ENCODE results near the gene OPHN1. TPM values are rescaled to one million over a fixed set of nuclear protein-coding genes. Genes with fewer than 3 reads are reported as not detected.
"Not testable (repeated sequence)": the region's sequence is repeated elsewhere in the genome, so short reads cannot be mapped to it uniquely, and the experiment has no call there.

OPHN1 gene
- total RNA-seq, 2 experiments from 2014 or later: not detected

- no peak for TF ChIP-seq CTCF (IDR thresholded peaks at IDR 0.05)
- no peak for ATAC-seq (ENCODE audit: poor library complexity)
Measured at GRCh38 chrX:68273887-68274286, 159.4 kb downstream of the OPHN1 start.

GRCh38 chrX:68264793-68265192 is 168.5 kb downstream of the OPHN1 start:
- intact Hi-C loops (cut with DNase I, micrococcal nuclease); H3K9me3 Mint-ChIP-seq; H3K36me3 ChIP-seq (ENCODE audit: insufficient read depth, low read length); POLR2A ChIA-PET; H3K36me3 Mint-ChIP-seq (ENCODE audit: low read depth); CTCF ChIA-PET; H3K4me1 ChIP-seq (ENCODE audit: insufficient read depth, low read length); H3K27ac ChIP-seq (ENCODE audit: low read depth in 1 of 2, low read length in 2 of 2); H3K4me3 ChIP-seq (ENCODE audit: low read length); H3K4me1 Mint-ChIP-seq (ENCODE audit: low read depth); H3K27me3 Mint-ChIP-seq; H3K27ac Mint-ChIP-seq; ATAC-seq (ENCODE audit: poor library complexity); H3K27me3 ChIP-seq (ENCODE audit: control insufficient read depth in 1 of 2, insufficient read depth in 2 of 2, low read length in 2 of 2); H3K9me3 ChIP-seq (ENCODE audit: control insufficient read depth in 1 of 2, insufficient read depth in 1 of 2, low read length in 2 of 2); H3K4me3 Mint-ChIP-seq; DNase-seq: not testable (repeated sequence)

More at GRCh38 chrX:68273887-68274286, 159.4 kb downstream of the OPHN1 start:
- Histone ChIP-seq H3K27ac (ENCODE audit: low read depth in 1 of 2, low read length in 2 of 2) (no peak overlapping the region), H3K27me3 (ENCODE audit: control insufficient read depth in 1 of 2, insufficient read depth in 2 of 2, low read length in 2 of 2) (no peaks in the 10 kb centered on the region), H3K4me3 (ENCODE audit: low read length) (no peak overlapping the region), H3K9me3 (ENCODE audit: control insufficient read depth in 1 of 2, insufficient read depth in 1 of 2, low read length in 2 of 2) (no peaks in the 10 kb centered on the region), H3K36me3 (ENCODE audit: insufficient read depth, low read length) (no peaks in the 10 kb centered on the region), H3K4me1 (ENCODE audit: insufficient read depth, low read length) (no peaks in the 10 kb centered on the region)
- Mint-ChIP-seq H3K27ac (no peak overlapping the region), H3K27me3 (no peaks in the 10 kb centered on the region), H3K4me3 (no peak overlapping the region), H3K9me3 (no peaks in the 10 kb centered on the region), H3K36me3 (ENCODE audit: low read depth) (no peaks in the 10 kb centered on the region), H3K4me1 (ENCODE audit: low read depth) (no peaks in the 10 kb centered on the region)
- POLR2A ChIA-PET: no interaction called here
- intact Hi-C loops (cut with DNase I, micrococcal nuclease): no loop called here
- CTCF ChIA-PET: no interaction called here
- DNase-seq: no peak

- POLR2A ChIA-PET: no interaction called here
- Mint-ChIP-seq H3K4me1 (ENCODE audit: low read depth) (no peaks in the 10 kb centered on the region), H3K27me3 (no peaks in the 10 kb centered on the region), H3K9me3 (no peaks in the 10 kb centered on the region), H3K36me3 (ENCODE audit: low read depth) (no peaks in the 10 kb centered on the region), H3K4me3 (no peak overlapping the region), H3K27ac (no peak overlapping the region)
- TF ChIP-seq CTCF (IDR thresholded peaks at IDR 0.05): no peak
- CTCF ChIA-PET: no interaction called here
- no peak for DNase-seq
- Histone ChIP-seq H3K4me1 (ENCODE audit: insufficient read depth, low read length) (no peaks in the 10 kb centered on the region), H3K36me3 (ENCODE audit: insufficient read depth, low read length) (no peaks in the 10 kb centered on the region), H3K27me3 (ENCODE audit: control insufficient read depth in 1 of 2, insufficient read depth in 2 of 2, low read length in 2 of 2) (peaks cover 0 to 3% of the 10 kb centered on the region in 2 experiments), H3K4me3 (ENCODE audit: low read length) (no peak overlapping the region), H3K9me3 (ENCODE audit: control insufficient read depth in 1 of 2, insufficient read depth in 1 of 2, low read length in 2 of 2) (no peaks in the 10 kb centered on the region), H3K27ac (ENCODE audit: low read depth in 1 of 2, low read length in 2 of 2) (no peak overlapping the region)
- ATAC-seq (ENCODE audit: poor library complexity): no peak
- intact Hi-C loops (cut with DNase I, micrococcal nuclease): no loop called here
Measured at GRCh38 chrX:68261060-68261672, 172.1 kb downstream of the OPHN1 start.

- no peaks in the 10 kb centered on the region for H3K36me3 ChIP-seq (ENCODE audit: insufficient read depth, low read length)
- H3K27ac Mint-ChIP-seq: no peak overlapping the region
- H3K27ac ChIP-seq (ENCODE audit: low read depth in 1 of 2, low read length in 2 of 2): no peak overlapping the region
- ChIA-PET POLR2A (no interaction called here), CTCF (no interaction called here)
- intact Hi-C loops (cut with DNase I, micrococcal nuclease): no loop called here
- H3K36me3 Mint-ChIP-seq (ENCODE audit: low read depth): no peaks in the 10 kb centered on the region
- H3K4me1 ChIP-seq (ENCODE audit: insufficient read depth, low read length): no peaks in the 10 kb centered on the region
- no peaks in the 10 kb centered on the region for H3K9me3 ChIP-seq (ENCODE audit: control insufficient read depth in 1 of 2, insufficient read depth in 1 of 2, low read length in 2 of 2)
- no peak overlapping the region for H3K4me3 Mint-ChIP-seq
- no peaks in the 10 kb centered on the region for H3K9me3 Mint-ChIP-seq
- H3K4me3 ChIP-seq (ENCODE audit: low read length): no peak overlapping the region
- H3K4me1 Mint-ChIP-seq (ENCODE audit: low read depth): no peaks in the 10 kb centered on the region
- peaks cover 0 to 3% of the 10 kb centered on the region in 2 experiments for H3K27me3 ChIP-seq (ENCODE audit: control insufficient read depth in 1 of 2, insufficient read depth in 2 of 2, low read length in 2 of 2)
- TF ChIP-seq CTCF (IDR thresholded peaks at IDR 0.05): no peak
- DNase-seq: no peak
- no peaks in the 10 kb centered on the region for H3K27me3 Mint-ChIP-seq
- ATAC-seq (ENCODE audit: poor library complexity): no peak
Measured at GRCh38 chrX:68256990-68257389, 176.3 kb downstream of the OPHN1 start.
